ENCODE results near the gene GPR183. TPM values are rescaled to one million over a fixed set of nuclear protein-coding genes. Genes with fewer than 3 reads are reported as not detected.

The GPR183 gene
- polyA plus RNA-seq, 1 experiment = 0.31 TPM

- DNase-seq (ENCODE audit: low read depth) = no peak
- Histone ChIP-seq H3K36me3 (ENCODE audit: control insufficient read depth, insufficient read depth, low read length) (no peaks in the 10 kb centered on the region), H3K4me3 (ENCODE audit: low read depth, low read length) (no peak overlapping the region), H3K27me3 (ENCODE audit: control insufficient read depth, insufficient read depth, low read length) (no peaks in the 10 kb centered on the region)
- ChIA-PET CTCF (interaction anchor here (1.3 to 2.7 kb wide), 4 partner anchors 11 to 131 kb away, joined by 3 to 6 read pairs (median 5); no protein-coding TSS in a partner anchor), POLR2A (interaction anchor here (0.6 kb wide), 1 partner anchor 131 kb away, joined by 3 read pairs; no protein-coding TSS in a partner anchor)
- TF ChIP-seq CTCF (IDR thresholded peaks at IDR 0.05; ENCODE audit: insufficient read depth, low read depth, low read length) = no peak
Measured at GRCh38 chr13:99307648-99308339, 595 bp upstream of the GPR183 start.

GRCh38 chr13:99305566-99305965, 1.6 kb downstream of the GPR183 start:
- TF ChIP-seq CTCF (IDR thresholded peaks at IDR 0.05; ENCODE audit: insufficient read depth, low read depth, low read length) = no peak
- DNase-seq (ENCODE audit: low read depth) = no peak
- no peaks in the 10 kb centered on the region for H3K27me3 ChIP-seq (ENCODE audit: control insufficient read depth, insufficient read depth, low read length)
- H3K36me3 ChIP-seq (ENCODE audit: control insufficient read depth, insufficient read depth, low read length) = no peaks in the 10 kb centered on the region
- POLR2A ChIA-PET = no interaction called here
- CTCF ChIA-PET = interaction anchor here (1.4 to 2.2 kb wide), 2 partner anchors 36 to 129 kb away, joined by 3 to 7 read pairs; no protein-coding TSS in a partner anchor
- H3K4me3 ChIP-seq (ENCODE audit: low read depth, low read length) = no peak overlapping the region

- ChIA-PET POLR2A (no interaction called here), CTCF (interaction anchor here (1.4 to 2.2 kb wide), 2 partner anchors 35 to 128 kb away, joined by 3 to 7 read pairs; no protein-coding TSS in a partner anchor)
- no peak for TF ChIP-seq CTCF (IDR thresholded peaks at IDR 0.05; ENCODE audit: insufficient read depth, low read depth, low read length)
- Histone ChIP-seq H3K36me3 (ENCODE audit: control insufficient read depth, insufficient read depth, low read length) (no peaks in the 10 kb centered on the region), H3K27me3 (ENCODE audit: control insufficient read depth, insufficient read depth, low read length) (no peaks in the 10 kb centered on the region), H3K4me3 (ENCODE audit: low read depth, low read length) (no peak overlapping the region)
- DNase-seq (ENCODE audit: low read depth) = no peak
Measured at GRCh38 chr13:99305158-99305557, 2.0 kb downstream of the GPR183 start.

- no peak for TF ChIP-seq CTCF (IDR thresholded peaks at IDR 0.05; ENCODE audit: insufficient read depth, low read depth, low read length)
- Histone ChIP-seq H3K4me3 (ENCODE audit: low read depth, low read length) (no peak overlapping the region), H3K36me3 (ENCODE audit: control insufficient read depth, insufficient read depth, low read length) (no peaks in the 10 kb centered on the region), H3K27me3 (ENCODE audit: control insufficient read depth, insufficient read depth, low read length) (no peaks in the 10 kb centered on the region)
- DNase-seq (ENCODE audit: low read depth) = no peak
- CTCF ChIA-PET = interaction anchor here (0.6 to 2.2 kb wide), 5 partner anchors 13 to 133 kb away, joined by 3 to 7 read pairs (median 3); no protein-coding TSS in a partner anchor
- POLR2A ChIA-PET = no interaction called here
Measured at GRCh38 chr13:99304541-99304940, 2.7 kb downstream of the GPR183 start.

GRCh38 chr13:99303863-99304521, 3.2 kb downstream of the GPR183 start:
- no peak for DNase-seq (ENCODE audit: low read depth)
- H3K4me3 ChIP-seq (ENCODE audit: low read depth, low read length) = no peak overlapping the region
- H3K27me3 ChIP-seq (ENCODE audit: control insufficient read depth, insufficient read depth, low read length) = no peaks in the 10 kb centered on the region
- no peak for TF ChIP-seq CTCF (IDR thresholded peaks at IDR 0.05; ENCODE audit: insufficient read depth, low read depth, low read length)
- ChIA-PET POLR2A (no interaction called here), CTCF (interaction anchor here (0.6 to 2.2 kb wide), 5 partner anchors 12 to 133 kb away, joined by 3 to 7 read pairs (median 3); no protein-coding TSS in a partner anchor)
- no peaks in the 10 kb centered on the region for H3K36me3 ChIP-seq (ENCODE audit: control insufficient read depth, insufficient read depth, low read length)
